Measurements from ENCODE around the gene EXOC6.

EXOC6 gene

DNA sequence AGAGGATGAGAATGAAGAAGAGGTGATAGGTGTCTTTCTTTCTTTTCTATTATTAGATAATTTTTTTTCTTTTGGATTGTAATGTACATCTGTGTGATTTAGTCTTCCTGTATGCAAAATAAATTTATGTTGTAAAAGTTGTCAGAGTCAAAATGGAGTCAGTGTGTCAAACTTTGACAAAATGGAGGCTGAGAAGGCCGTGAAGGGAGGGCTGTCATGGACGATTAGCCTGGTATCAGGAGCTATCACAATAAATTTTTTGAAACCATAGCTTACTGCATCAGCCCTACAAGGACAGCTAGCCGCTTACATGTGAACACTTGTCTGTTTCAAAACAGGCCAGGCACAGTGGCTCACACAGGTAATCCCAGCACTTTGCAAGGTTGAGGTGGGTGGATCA, 67.6 kb downstream of the EXOC6 start:
- CTCF ChIA-PET, result interaction anchor here (0.6 to 1.4 kb wide), 5 partner anchors 33 to 202 kb away, joined by 3 to 6 read pairs (median 3); no protein-coding TSS in a partner anchor
- POLR2A ChIA-PET (ENCODE audit: low non-redundant PET), result no interaction called here
- no peak overlapping the region for H3K27ac ChIP-seq
- TF ChIP-seq, protein P1, sequence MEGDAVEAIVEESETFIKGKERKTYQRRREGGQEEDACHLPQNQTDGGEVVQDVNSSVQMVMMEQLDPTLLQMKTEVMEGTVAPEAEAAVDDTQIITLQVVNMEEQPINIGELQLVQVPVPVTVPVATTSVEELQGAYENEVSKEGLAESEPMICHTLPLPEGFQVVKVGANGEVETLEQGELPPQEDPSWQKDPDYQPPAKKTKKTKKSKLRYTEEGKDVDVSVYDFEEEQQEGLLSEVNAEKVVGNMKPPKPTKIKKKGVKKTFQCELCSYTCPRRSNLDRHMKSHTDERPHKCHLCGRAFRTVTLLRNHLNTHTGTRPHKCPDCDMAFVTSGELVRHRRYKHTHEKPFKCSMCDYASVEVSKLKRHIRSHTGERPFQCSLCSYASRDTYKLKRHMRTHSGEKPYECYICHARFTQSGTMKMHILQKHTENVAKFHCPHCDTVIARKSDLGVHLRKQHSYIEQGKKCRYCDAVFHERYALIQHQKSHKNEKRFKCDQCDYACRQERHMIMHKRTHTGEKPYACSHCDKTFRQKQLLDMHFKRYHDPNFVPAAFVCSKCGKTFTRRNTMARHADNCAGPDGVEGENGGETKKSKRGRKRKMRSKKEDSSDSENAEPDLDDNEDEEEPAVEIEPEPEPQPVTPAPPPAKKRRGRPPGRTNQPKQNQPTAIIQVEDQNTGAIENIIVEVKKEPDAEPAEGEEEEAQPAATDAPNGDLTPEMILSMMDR (conservative IDR thresholded peaks at IDR 0.05; ENCODE audit: low read depth), result no peak
- DNase-seq (ENCODE audit: low spot score), result no peak

DNA sequence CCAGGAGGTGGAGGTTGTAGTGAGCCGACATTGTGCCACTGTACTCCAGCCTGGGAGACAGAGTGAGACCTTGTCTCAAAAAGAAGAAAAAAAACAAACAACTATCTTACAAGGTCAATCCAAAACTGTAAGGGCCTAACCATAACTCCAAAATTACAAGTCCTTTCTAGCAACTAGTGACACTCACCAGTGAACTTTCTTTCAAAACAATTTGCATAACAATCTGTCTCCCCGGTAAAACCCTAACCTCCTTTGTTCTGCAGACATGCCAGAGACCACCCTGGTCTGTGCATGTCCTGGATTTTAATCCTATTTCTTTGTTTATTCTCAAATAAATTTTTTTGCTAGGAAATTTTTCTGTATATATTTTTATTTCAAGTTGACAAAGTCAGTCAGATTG, 68.1 kb downstream of the EXOC6 start:
- CTCF ChIA-PET, result interaction anchor here (0.6 to 0.7 kb wide), 4 partner anchors 89 to 830 kb away, joined by 3 to 6 read pairs (median 4); no protein-coding TSS in a partner anchor
- POLR2A ChIA-PET (ENCODE audit: low non-redundant PET), result no interaction called here
- TF ChIP-seq, protein P1 (conservative IDR thresholded peaks at IDR 0.05; ENCODE audit: low read depth), result no peak
- DNase-seq (ENCODE audit: low spot score), result no peak
- H3K27ac ChIP-seq, result no peak overlapping the region

DNA sequence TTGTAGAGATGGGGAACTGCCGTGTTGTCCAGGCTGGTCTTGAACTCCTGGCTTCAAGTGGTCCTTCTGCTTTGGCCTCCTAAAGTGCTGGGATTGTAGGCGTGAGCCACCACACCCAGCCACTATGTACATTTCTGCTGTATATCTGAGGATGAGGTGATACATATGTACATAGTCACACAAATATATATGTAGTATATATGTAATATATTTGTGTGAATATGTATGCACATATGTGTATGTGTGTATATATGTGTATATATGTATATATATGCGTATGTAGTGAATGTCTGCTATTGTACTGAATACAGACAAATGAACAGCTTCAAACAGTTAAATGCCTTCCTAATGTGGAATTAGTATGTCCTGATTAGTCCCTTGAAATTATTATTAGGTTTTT, 70.3 kb downstream of the EXOC6 start:
- DNase-seq (ENCODE audit: low spot score), result no peak
- ChIA-PET CTCF (no interaction called here), POLR2A (ENCODE audit: low non-redundant PET) (no interaction called here)
- TF ChIP-seq, protein P1 (conservative IDR thresholded peaks at IDR 0.05; ENCODE audit: low read depth), result no peak
- no peak overlapping the region for H3K27ac ChIP-seq

DNA sequence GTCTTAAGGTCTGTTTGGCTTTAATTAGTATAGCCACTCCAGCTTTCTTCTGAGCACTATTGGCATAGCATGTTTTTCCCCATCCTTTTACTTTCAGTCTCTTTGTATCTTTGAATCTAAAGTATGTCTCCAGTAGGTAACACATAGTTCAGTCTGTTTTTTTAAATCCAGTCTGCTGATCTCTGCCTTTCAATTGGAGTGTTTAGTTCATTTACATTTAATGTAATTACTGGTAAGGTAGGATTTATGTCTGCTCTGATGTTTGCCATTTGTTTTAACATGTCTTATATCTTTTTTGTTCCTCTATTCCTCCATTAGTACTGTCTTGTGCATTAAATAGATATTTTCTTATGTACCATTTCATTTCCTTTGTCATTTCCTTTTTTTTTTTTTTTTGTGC, 72.5 kb downstream of the EXOC6 start:
- CTCF ChIA-PET, result no interaction called here
- no peak overlapping the region for H3K27ac ChIP-seq
- POLR2A ChIA-PET (ENCODE audit: low non-redundant PET), result no interaction called here
- DNase-seq (ENCODE audit: low spot score), result no peak
- TF ChIP-seq, protein P1 (conservative IDR thresholded peaks at IDR 0.05; ENCODE audit: low read depth), result no peak

DNA sequence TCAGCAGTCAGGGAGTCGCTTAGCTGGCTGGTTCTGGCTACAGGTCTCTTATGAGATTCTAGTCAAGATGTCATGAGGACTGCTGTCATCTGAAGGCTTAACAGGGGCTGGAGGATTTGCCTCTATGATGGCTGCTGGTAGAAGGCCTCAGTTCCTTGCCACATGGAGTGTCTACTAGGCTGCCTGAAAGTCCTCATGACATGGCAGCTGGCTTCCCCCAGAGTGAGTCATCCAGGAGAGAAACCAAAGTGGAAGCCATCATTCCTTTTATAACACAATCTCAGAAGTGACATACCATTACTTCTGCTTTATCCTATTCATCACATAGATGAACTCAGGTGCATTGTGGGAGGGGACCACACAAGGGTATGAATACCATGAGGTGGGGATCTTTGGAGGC, 75.1 kb downstream of the EXOC6 start:
- TF ChIP-seq, protein P1 (conservative IDR thresholded peaks at IDR 0.05; ENCODE audit: low read depth), result no peak
- no peak for DNase-seq (ENCODE audit: low spot score)
- H3K27ac ChIP-seq, result no peak overlapping the region
- CTCF ChIA-PET, result no interaction called here
- POLR2A ChIA-PET (ENCODE audit: low non-redundant PET), result no interaction called here

DNA sequence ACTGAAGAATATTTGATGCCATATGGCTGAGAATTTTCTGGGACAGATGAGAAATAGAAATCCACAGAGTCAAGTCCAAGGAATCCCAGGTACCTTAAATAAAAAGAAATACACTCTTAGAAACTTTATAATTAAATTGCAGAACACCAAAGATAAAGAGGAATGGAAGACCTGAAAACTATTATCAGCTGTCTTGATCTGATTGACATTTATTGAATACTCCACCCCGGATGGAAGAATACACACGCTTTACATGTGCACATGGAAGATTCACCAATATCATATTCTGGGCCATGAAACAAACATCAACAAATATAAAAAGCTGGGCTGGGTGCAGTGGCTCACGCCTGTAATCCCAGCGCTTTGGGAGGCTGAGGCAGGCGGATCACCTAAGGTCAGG, 81.6 kb downstream of the EXOC6 start:
- H3K27ac ChIP-seq, result no peak overlapping the region
- TF ChIP-seq, protein P1 (conservative IDR thresholded peaks at IDR 0.05; ENCODE audit: low read depth), result no peak
- CTCF ChIA-PET, result no interaction called here
- POLR2A ChIA-PET (ENCODE audit: low non-redundant PET), result no interaction called here
- DNase-seq (ENCODE audit: low spot score), result no peak

DNA sequence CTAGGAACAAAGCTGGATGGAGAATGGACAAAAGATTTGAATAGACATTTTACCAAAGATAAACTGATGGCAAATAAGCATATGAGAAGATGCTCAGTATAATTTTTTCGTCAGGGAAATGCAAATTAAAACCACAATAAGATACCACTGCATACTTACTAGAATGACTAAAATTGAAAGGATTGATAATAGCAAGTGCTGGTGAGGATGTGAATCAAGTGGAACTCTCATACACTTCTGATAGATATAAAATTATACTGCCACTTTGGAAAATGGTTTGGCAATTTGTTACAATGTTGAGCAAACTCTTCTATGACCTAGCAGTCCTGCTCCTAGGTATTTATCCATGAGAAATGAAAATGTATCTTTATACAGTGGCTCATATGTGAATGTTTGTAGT, 83.3 kb downstream of the EXOC6 start:
- DNase-seq (ENCODE audit: low spot score), result no peak
- TF ChIP-seq, protein P1 (conservative IDR thresholded peaks at IDR 0.05; ENCODE audit: low read depth), result no peak
- CTCF ChIA-PET, result no interaction called here
- POLR2A ChIA-PET (ENCODE audit: low non-redundant PET), result no interaction called here
- no peak overlapping the region for H3K27ac ChIP-seq

All from RWPE1 (cell line).